Neural progenitor cell (in vitro differentiated cells): ENCODE results near the gene LRP1. TPM values are rescaled to one million over a fixed set of nuclear protein-coding genes. Genes with fewer than 3 reads are reported as not detected.

Experiments used
- DNase-seq: peaks from one replicate; pipeline ENCODE4 v3.0.0-alpha.2; 2016; ENCODE audit warnings: low spot score
- H2AFZ ChIP-seq: fragments of 200-600 bp; sonication (generic); replicated peaks from 2 replicates; pipeline ENCODE4 v1.6.1; 2016; ENCODE audit warnings: antibody characterized with exemption
- H3F3A ChIP-seq: fragments of 200-600 bp; sonication (generic); 2 replicates; pipeline ENCODE4 v1.6.1; 2016; ENCODE audit warnings: antibody characterized with exemption, low read depth
- H3K27ac ChIP-seq: fragments of 200-600 bp; sonication (generic); 2 replicates; pipeline ENCODE4 v1.5.1; 2016; ENCODE audit warnings: mild to moderate bottlenecking
- H3K27me3 ChIP-seq: fragments of 200-600 bp; sonication (generic); 2 replicates; pipeline ENCODE4 v1.6.1; 2016; ENCODE audit warnings: mild to moderate bottlenecking, moderate library complexity
- H3K36me3 ChIP-seq: fragments of 200-600 bp; sonication (generic); 2 replicates; pipeline ENCODE4 v1.5.1; 2016
- H3K4me1 ChIP-seq: fragments of 200-600 bp; sonication (generic); 2 replicates; pipeline ENCODE4 v1.6.1; 2016; ENCODE audit warnings: mixed run types
- H3K4me2 ChIP-seq: fragments of 200-600 bp; sonication (generic); 2 replicates; pipeline ENCODE4 v1.6.1; 2016
- H3K4me3 ChIP-seq: fragments of 200-600 bp; sonication (generic); 2 replicates; pipeline ENCODE4 v1.5.1; 2016
- H3K79me2 ChIP-seq: fragments of 200-600 bp; sonication (generic); 2 replicates; pipeline ENCODE4 v1.6.1; 2016; ENCODE audit warnings: low read depth
- H3K9ac ChIP-seq: fragments of 200-600 bp; sonication (generic); 2 replicates; pipeline ENCODE4 v1.6.1; 2016
- H3K9me3 ChIP-seq: fragments of 200-600 bp; sonication (generic); 2 replicates; pipeline ENCODE4 v1.5.1; 2016; ENCODE audit warnings: low read depth
- H4K20me1 ChIP-seq: fragments of 200-600 bp; sonication (generic); 2 replicates; pipeline ENCODE4 v1.6.1; 2016; ENCODE audit warnings: low read depth
- H3K27ac Mint-ChIP-seq: 3 replicates; pipeline ENCODE4 v1.8.0; 2021; ENCODE audit warnings: mixed read lengths
- H3K27me3 Mint-ChIP-seq: 2 replicates; pipeline ENCODE4 v1.8.0; 2022; ENCODE audit warnings: low read depth, mild to moderate bottlenecking, inconsistent platforms, moderate library complexity, mixed read lengths; ENCODE audit not compliant: insufficient read depth
- H3K36me3 Mint-ChIP-seq: 3 replicates; pipeline ENCODE4 v1.8.0; 2021; ENCODE audit warnings: mixed read lengths
- H3K4me1 Mint-ChIP-seq: 3 replicates; pipeline ENCODE4 v1.8.0; 2021; ENCODE audit warnings: mixed read lengths
- H3K4me3 Mint-ChIP-seq: 3 replicates; pipeline ENCODE4 v1.8.0; 2021; ENCODE audit warnings: mild to moderate bottlenecking, moderate library complexity, mixed read lengths
- H3K9me3 Mint-ChIP-seq: 3 replicates; pipeline ENCODE4 v1.8.0; 2020; ENCODE audit warnings: mixed read lengths
- CTCF ChIP-seq: fragments of 200-600 bp; sonication (generic); IDR thresholded peaks from 2 replicates; pipeline ENCODE4 v1.5.1; 2017; ENCODE audit warnings: antibody characterized with exemption, mild to moderate bottlenecking
- EZH2 ChIP-seq: fragments of 200-600 bp; sonication (generic); IDR thresholded peaks from 2 replicates; pipeline ENCODE4 v1.6.1; 2017; ENCODE audit warnings: antibody characterized with exemption, mild to moderate bottlenecking, moderate library complexity
- EZH2phosphoT487 ChIP-seq: fragments of 200-600 bp; sonication (generic); IDR thresholded peaks from 2 replicates; pipeline ENCODE4 v1.6.1; 2017; ENCODE audit warnings: antibody characterized with exemption
- total RNA-seq: library from RNA; depleted of rRNA; stranded (reverse); fragments of >200 nt; gene quantifications from 2 replicates; pipeline ENCODE4 v1.2.3, GENCODE V29; 2015; ENCODE audit warnings: low replicate concordance

The LRP1 gene
- total RNA-seq, 1 donor from 2014 or later: 13.9 TPM

GRCh38 chr12:57128519-57129247 is 400 bp downstream of the LRP1 start:
- H3K36me3 ChIP-seq: no peaks in the 10 kb centered on the region
- peak; percentile 73 for DNase-seq
- H3K79me2 ChIP-seq: peaks cover 54% of the 10 kb centered on the region
- Mint-ChIP-seq H3K27me3 (peaks cover 14% of the 10 kb centered on the region), H3K4me3 (peak overlapping the region; percentile 93), H3K4me1 (peaks cover 48% of the 10 kb centered on the region), H3K9me3 (no peaks in the 10 kb centered on the region), H3K36me3 (no peaks in the 10 kb centered on the region), H3K27ac (no peak overlapping the region)
- peak overlapping the region; percentile 87 for H3K4me2 ChIP-seq
- no peak for TF ChIP-seq EZH2phosphoT487
- no peak for TF ChIP-seq CTCF
- no peak for TF ChIP-seq EZH2
- no peaks in the 10 kb centered on the region for H3K9me3 ChIP-seq
- peaks cover 38% of the 10 kb centered on the region for H3K4me1 ChIP-seq
- peaks cover 27% of the 10 kb centered on the region for H3F3A ChIP-seq
- H3K9ac ChIP-seq: peak overlapping the region; percentile 65
- no peak overlapping the region for H3K27ac ChIP-seq
- H3K4me3 ChIP-seq: peak overlapping the region; percentile 74
- H3K27me3 ChIP-seq: no peaks in the 10 kb centered on the region
- H2AFZ ChIP-seq: no peak overlapping the region
- H4K20me1 ChIP-seq: peaks cover 44% of the 10 kb centered on the region

GRCh38 chr12:57129321-57129842 is 1.1 kb downstream of the LRP1 start:
- H3K4me1 Mint-ChIP-seq: peaks cover 54% of the 10 kb centered on the region
- Histone ChIP-seq H3K9me3 (no peaks in the 10 kb centered on the region), H2AFZ (no peak overlapping the region), H3K36me3 (no peaks in the 10 kb centered on the region), H4K20me1 (peaks cover 50% of the 10 kb centered on the region), H3K4me1 (peaks cover 38% of the 10 kb centered on the region), H3K27me3 (no peaks in the 10 kb centered on the region), H3K4me3 (peak overlapping the region; percentile 74), H3K27ac (no peak overlapping the region), H3K9ac (peak overlapping the region; percentile 65), H3K4me2 (peak overlapping the region; percentile 87), H3K79me2 (peaks cover 60% of the 10 kb centered on the region), H3F3A (peaks cover 30% of the 10 kb centered on the region)
- peaks cover 13% of the 10 kb centered on the region for H3K27me3 Mint-ChIP-seq
- peak overlapping the region; percentile 77 for H3K27ac Mint-ChIP-seq
- H3K36me3 Mint-ChIP-seq: no peaks in the 10 kb centered on the region
- peak overlapping the region; percentile 93 for H3K4me3 Mint-ChIP-seq
- TF ChIP-seq EZH2phosphoT487 (no peak), EZH2 (no peak), CTCF (no peak)
- peak; percentile 39 for DNase-seq
- H3K9me3 Mint-ChIP-seq: no peaks in the 10 kb centered on the region

- Mint-ChIP-seq H3K9me3 (no peaks in the 10 kb centered on the region), H3K27me3 (peaks cover 8% of the 10 kb centered on the region), H3K27ac (peak overlapping the region; percentile 77), H3K4me1 (peaks cover 58% of the 10 kb centered on the region), H3K36me3 (no peaks in the 10 kb centered on the region), H3K4me3 (peak overlapping the region; percentile 93)
- Histone ChIP-seq H3K27me3 (no peaks in the 10 kb centered on the region), H2AFZ (no peak overlapping the region), H3K9ac (no peak overlapping the region), H3K4me3 (peak overlapping the region; percentile 74), H3K79me2 (peaks cover 64% of the 10 kb centered on the region), H3K36me3 (no peaks in the 10 kb centered on the region), H3F3A (peaks cover 35% of the 10 kb centered on the region), H3K4me1 (peaks cover 39% of the 10 kb centered on the region), H3K9me3 (no peaks in the 10 kb centered on the region), H3K27ac (no peak overlapping the region), H4K20me1 (peaks cover 55% of the 10 kb centered on the region), H3K4me2 (peak overlapping the region; percentile 87)
- no peak for DNase-seq
- TF ChIP-seq CTCF (no peak), EZH2 (no peak), EZH2phosphoT487 (no peak)
Measured at GRCh38 chr12:57129889-57130288, 1.6 kb downstream of the LRP1 start.
